CD8-positive, alpha-beta memory T cell (primary cell): Measurements from ENCODE around the gene FKBP1A. TPM values are rescaled to one million over a fixed set of nuclear protein-coding genes. Genes with fewer than 3 reads are reported as not detected.

Source experiments
- CTCF ChIA-PET: fragments of 350-600 bp; sonication (Branson Sonifier 250); formaldehyde crosslinking; loops from one replicate; lab custom pipeline; 2021; ENCODE audit warnings: antibody characterized with exemption; lab: Charles Lee
- POLR2A ChIA-PET: fragments of 350-600 bp; sonication (Branson Sonifier 250); formaldehyde crosslinking; loops from one replicate; lab custom pipeline; 2021; ENCODE audit warnings: antibody characterized with exemption; lab: Charles Lee
- DNase-seq, 5 donors: peaks; one replicate each; pipeline versions ENCODE4 v3.0.0 to v3.0.0-alpha.2; 2020 to 2022; ENCODE audit warnings: mixed read lengths in 1 of 5
- H3K27ac ChIP-seq: one replicate; pipeline ENCODE4 v1.7.0; 2013; ENCODE audit warnings: low read depth, mild to moderate bottlenecking, low read length, moderate library complexity
- H3K27me3 ChIP-seq: 2 replicates; pipeline ENCODE4 v1.7.0; 2013; ENCODE audit warnings: low read length, mild to moderate bottlenecking; ENCODE audit not compliant: insufficient read depth, poor library complexity, severe bottlenecking
- H3K36me3 ChIP-seq: 2 replicates; pipeline ENCODE4 v1.7.0; 2013; ENCODE audit warnings: mild to moderate bottlenecking, low read length, moderate library complexity; ENCODE audit not compliant: insufficient read depth
- H3K4me1 ChIP-seq: 2 replicates; pipeline ENCODE4 v1.7.0; 2013; ENCODE audit warnings: mild to moderate bottlenecking, low read length, moderate library complexity; ENCODE audit not compliant: insufficient read depth
- H3K4me3 ChIP-seq: 2 replicates; pipeline ENCODE4 v1.7.0; 2013; ENCODE audit warnings: mild to moderate bottlenecking, low read length
- H3K9me3 ChIP-seq: 2 replicates; pipeline ENCODE4 v1.7.0; 2013; ENCODE audit warnings: mild to moderate bottlenecking, low read length
- H3K27ac Mint-ChIP-seq, 8 donors: one replicate each; pipeline ENCODE4 v1.8.0; 2020 to 2021; ENCODE audit warnings: mixed read lengths in 8 of 8, mild to moderate bottlenecking in 6 of 8, inconsistent platforms in 3 of 8, moderate library complexity in 3 of 8
- H3K27me3 Mint-ChIP-seq, 2 donors: one replicate each; pipeline ENCODE4 v1.8.0; 2020 to 2021; ENCODE audit warnings: mixed read lengths in 2 of 2, mild to moderate bottlenecking in 1 of 2, moderate library complexity in 1 of 2
- H3K36me3 Mint-ChIP-seq, 3 donors: one replicate each; pipeline ENCODE4 v1.8.0; 2020 to 2021; ENCODE audit warnings: mixed read lengths in 3 of 3, inconsistent platforms in 1 of 3, mild to moderate bottlenecking in 1 of 3
- H3K4me1 Mint-ChIP-seq, 3 donors: one replicate each; pipeline ENCODE4 v1.8.0; 2020 to 2021; ENCODE audit warnings: mixed read lengths in 3 of 3, inconsistent platforms in 1 of 3, mild to moderate bottlenecking in 1 of 3
- H3K4me3 Mint-ChIP-seq, 7 donors: one replicate each; pipeline ENCODE4 v1.8.0; 2020 to 2021; ENCODE audit warnings: mixed read lengths in 7 of 7, mild to moderate bottlenecking in 6 of 7, moderate library complexity in 4 of 7, inconsistent platforms in 2 of 7
- H3K9me3 Mint-ChIP-seq, 5 donors: one replicate each; pipeline ENCODE4 v1.8.0; 2020 to 2022; ENCODE audit warnings: mixed read lengths in 5 of 5, mild to moderate bottlenecking in 3 of 5, moderate library complexity in 2 of 5, inconsistent platforms in 1 of 5
- polyA plus RNA-seq: library from polyadenylated mRNA; unstranded; fragments of 300-500 nt; fragmentation: Illumina TruSeq; gene quantifications from one replicate; pipeline ENCODE4 v1.2.3, GENCODE V29; 2021
- total RNA-seq, 2 experiments: library from RNA; stranded (reverse); gene quantifications; one replicate each; pipeline ENCODE4 v1.2.3, GENCODE V29; 2021

FKBP1A gene
- total and polyA plus RNA-seq, 3 experiments from 2014 or later = 43.1 to 274 (median 274) TPM

- H3K4me1 Mint-ChIP-seq = peaks cover 65 to 88% (median 84%) of the 10 kb centered on the region in 3 donors
- POLR2A ChIA-PET = no interaction called here
- CTCF ChIA-PET = interaction anchor here (1.1 to 1.3 kb wide), 2 partner anchors 15 to 61 kb away, joined by 3 to 4 read pairs; no protein-coding TSS in a partner anchor
- peaks cover 55% of the 10 kb centered on the region for H3K4me1 ChIP-seq
- peak overlapping the region in 5 of 8 donors; percentile 24 to 71 (median 36) for H3K27ac Mint-ChIP-seq
- no peaks in the 10 kb centered on the region for H3K9me3 ChIP-seq
- peaks cover 0 to 70% (median 8%) of the 10 kb centered on the region in 3 donors for H3K36me3 Mint-ChIP-seq
- no peaks in the 10 kb centered on the region for H3K27me3 Mint-ChIP-seq
- no peak for DNase-seq
- H3K9me3 Mint-ChIP-seq = no peaks in the 10 kb centered on the region
- H3K4me3 Mint-ChIP-seq = peak overlapping the region in 1 of 7 donors; percentile 20
- H3K27ac ChIP-seq = no peak overlapping the region
- no peaks in the 10 kb centered on the region for H3K27me3 ChIP-seq
- H3K4me3 ChIP-seq = no peak overlapping the region
- H3K36me3 ChIP-seq = peaks cover 13% of the 10 kb centered on the region
Measured at GRCh38 chr20:1376408-1377270, 16.2 kb downstream of the FKBP1A start.

GRCh38 chr20:1376007-1376406, 16.8 kb downstream of the FKBP1A start:
- peaks cover 49% of the 10 kb centered on the region for H3K4me1 ChIP-seq
- ChIA-PET CTCF (interaction anchor here (1.1 to 1.3 kb wide), 2 partner anchors 16 to 61 kb away, joined by 3 to 4 read pairs; no protein-coding TSS in a partner anchor), POLR2A (no interaction called here)
- H3K9me3 ChIP-seq = no peaks in the 10 kb centered on the region
- no peak overlapping the region for H3K4me3 ChIP-seq
- Mint-ChIP-seq H3K4me1 (peaks cover 59 to 88% (median 84%) of the 10 kb centered on the region in 3 donors), H3K9me3 (no peaks in the 10 kb centered on the region), H3K4me3 (no peak overlapping the region), H3K27ac (peak overlapping the region in 3 of 8 donors; percentile 36 to 71 (median 52)), H3K36me3 (peaks cover 0 to 71% (median 7%) of the 10 kb centered on the region in 3 donors), H3K27me3 (no peaks in the 10 kb centered on the region)
- H3K27me3 ChIP-seq = no peaks in the 10 kb centered on the region
- peaks cover 17% of the 10 kb centered on the region for H3K36me3 ChIP-seq
- DNase-seq = no peak
- no peak overlapping the region for H3K27ac ChIP-seq

GRCh38 chr20:1375515-1375914, 17.3 kb downstream of the FKBP1A start:
- H3K27ac Mint-ChIP-seq = peak overlapping the region in 2 of 8 donors; percentile 47 to 52
- Histone ChIP-seq H3K4me1 (peaks cover 45% of the 10 kb centered on the region), H3K9me3 (no peaks in the 10 kb centered on the region), H3K27me3 (no peaks in the 10 kb centered on the region), H3K4me3 (no peak overlapping the region), H3K36me3 (peaks cover 22% of the 10 kb centered on the region), H3K27ac (no peak overlapping the region)
- DNase-seq = no peak
- H3K4me3 Mint-ChIP-seq = no peak overlapping the region
- ChIA-PET POLR2A (interaction anchor here (0.5 kb wide), 1 partner anchor 60 kb away, joined by 6 read pairs; no protein-coding TSS in a partner anchor), CTCF (no interaction called here)
- H3K36me3 Mint-ChIP-seq = peaks cover 0 to 75% (median 5%) of the 10 kb centered on the region in 3 donors
- peaks cover 54 to 83% (median 79%) of the 10 kb centered on the region in 3 donors for H3K4me1 Mint-ChIP-seq
- no peaks in the 10 kb centered on the region for H3K9me3 Mint-ChIP-seq
- H3K27me3 Mint-ChIP-seq = no peaks in the 10 kb centered on the region

GRCh38 chr20:1374246-1374645, 18.6 kb downstream of the FKBP1A start:
- no peak overlapping the region for H3K4me3 ChIP-seq
- Mint-ChIP-seq H3K27me3 (no peaks in the 10 kb centered on the region), H3K27ac (peak overlapping the region in 1 of 8 donors; percentile 19), H3K9me3 (no peaks in the 10 kb centered on the region), H3K4me1 (peaks cover 41 to 71% (median 70%) of the 10 kb centered on the region in 3 donors), H3K36me3 (peaks cover 0 to 84% (median 8%) of the 10 kb centered on the region in 3 donors), H3K4me3 (no peak overlapping the region)
- no peak for DNase-seq
- H3K4me1 ChIP-seq = peaks cover 32% of the 10 kb centered on the region
- CTCF ChIA-PET = interaction anchor here (0.7 to 1.4 kb wide), 3 partner anchors 10 to 29 kb away, joined by 3 to 4 read pairs (median 3); no protein-coding TSS in a partner anchor
- H3K9me3 ChIP-seq = no peaks in the 10 kb centered on the region
- peaks cover 24% of the 10 kb centered on the region for H3K36me3 ChIP-seq
- no peaks in the 10 kb centered on the region for H3K27me3 ChIP-seq
- no peak overlapping the region for H3K27ac ChIP-seq
- POLR2A ChIA-PET = no interaction called here

- CTCF ChIA-PET = interaction anchor here (1.4 kb wide), 1 partner anchor 13 kb away, joined by 3 read pairs; no protein-coding TSS in a partner anchor
- peaks cover 37 to 67% (median 65%) of the 10 kb centered on the region in 3 donors for H3K4me1 Mint-ChIP-seq
- no peaks in the 10 kb centered on the region for H3K27me3 Mint-ChIP-seq
- POLR2A ChIA-PET = no interaction called here
- Histone ChIP-seq H3K36me3 (peaks cover 24% of the 10 kb centered on the region), H3K27me3 (no peaks in the 10 kb centered on the region), H3K4me1 (peaks cover 26% of the 10 kb centered on the region), H3K4me3 (no peak overlapping the region), H3K9me3 (no peaks in the 10 kb centered on the region), H3K27ac (no peak overlapping the region)
- H3K36me3 Mint-ChIP-seq = peaks cover 0 to 89% (median 8%) of the 10 kb centered on the region in 3 donors
- no peaks in the 10 kb centered on the region for H3K9me3 Mint-ChIP-seq
- H3K4me3 Mint-ChIP-seq = no peak overlapping the region
- peak overlapping the region in 2 of 8 donors; percentile 29 to 45 for H3K27ac Mint-ChIP-seq
- DNase-seq = no peak
Measured at GRCh38 chr20:1373614-1374013, 19.2 kb downstream of the FKBP1A start.

GRCh38 chr20:1373036-1373435, 19.8 kb downstream of the FKBP1A start:
- Histone ChIP-seq H3K36me3 (peaks cover 24% of the 10 kb centered on the region), H3K4me1 (peaks cover 20% of the 10 kb centered on the region), H3K27me3 (no peaks in the 10 kb centered on the region), H3K9me3 (no peaks in the 10 kb centered on the region), H3K27ac (no peak overlapping the region), H3K4me3 (no peak overlapping the region)
- DNase-seq = no peak
- Mint-ChIP-seq H3K4me1 (peaks cover 31 to 64% (median 62%) of the 10 kb centered on the region in 3 donors), H3K4me3 (no peak overlapping the region), H3K36me3 (peaks cover 0 to 92% (median 10%) of the 10 kb centered on the region in 3 donors), H3K27ac (peak overlapping the region in 3 of 8 donors; percentile 30 to 78 (median 42)), H3K9me3 (no peaks in the 10 kb centered on the region), H3K27me3 (no peaks in the 10 kb centered on the region)
- ChIA-PET CTCF (interaction anchor here (1.3 kb wide), 1 partner anchor 18 kb away, joined by 4 read pairs; no protein-coding TSS in a partner anchor), POLR2A (no interaction called here)

- no peak for DNase-seq
- H3K27me3 Mint-ChIP-seq = no peaks in the 10 kb centered on the region
- no peak overlapping the region for H3K27ac ChIP-seq
- no peak overlapping the region for H3K4me3 Mint-ChIP-seq
- H3K9me3 Mint-ChIP-seq = no peaks in the 10 kb centered on the region
- peaks cover 29% of the 10 kb centered on the region for H3K36me3 ChIP-seq
- H3K4me1 ChIP-seq = peaks cover 9% of the 10 kb centered on the region
- ChIA-PET CTCF (interaction anchor here (1.3 kb wide), 2 partner anchors 19 to 66 kb away, joined by 3 to 4 read pairs; no protein-coding TSS in a partner anchor), POLR2A (no interaction called here)
- H3K4me1 Mint-ChIP-seq = peaks cover 22 to 57% (median 53%) of the 10 kb centered on the region in 3 donors
- peaks cover 0 to 93% (median 10%) of the 10 kb centered on the region in 3 donors for H3K36me3 Mint-ChIP-seq
- H3K4me3 ChIP-seq = no peak overlapping the region
- H3K27me3 ChIP-seq = no peaks in the 10 kb centered on the region
- H3K9me3 ChIP-seq = no peaks in the 10 kb centered on the region
- H3K27ac Mint-ChIP-seq = peak overlapping the region in 4 of 8 donors; percentile 3 to 37 (median 33)
Measured at GRCh38 chr20:1371830-1372539, 20.9 kb downstream of the FKBP1A start.
